ENCODE results near the gene CD151. TPM values are rescaled to one million over a fixed set of nuclear protein-coding genes. Genes with fewer than 3 reads are reported as not detected.

Gene CD151
- total RNA-seq, 1 donor from 2014 or later = 558 TPM

DNA sequence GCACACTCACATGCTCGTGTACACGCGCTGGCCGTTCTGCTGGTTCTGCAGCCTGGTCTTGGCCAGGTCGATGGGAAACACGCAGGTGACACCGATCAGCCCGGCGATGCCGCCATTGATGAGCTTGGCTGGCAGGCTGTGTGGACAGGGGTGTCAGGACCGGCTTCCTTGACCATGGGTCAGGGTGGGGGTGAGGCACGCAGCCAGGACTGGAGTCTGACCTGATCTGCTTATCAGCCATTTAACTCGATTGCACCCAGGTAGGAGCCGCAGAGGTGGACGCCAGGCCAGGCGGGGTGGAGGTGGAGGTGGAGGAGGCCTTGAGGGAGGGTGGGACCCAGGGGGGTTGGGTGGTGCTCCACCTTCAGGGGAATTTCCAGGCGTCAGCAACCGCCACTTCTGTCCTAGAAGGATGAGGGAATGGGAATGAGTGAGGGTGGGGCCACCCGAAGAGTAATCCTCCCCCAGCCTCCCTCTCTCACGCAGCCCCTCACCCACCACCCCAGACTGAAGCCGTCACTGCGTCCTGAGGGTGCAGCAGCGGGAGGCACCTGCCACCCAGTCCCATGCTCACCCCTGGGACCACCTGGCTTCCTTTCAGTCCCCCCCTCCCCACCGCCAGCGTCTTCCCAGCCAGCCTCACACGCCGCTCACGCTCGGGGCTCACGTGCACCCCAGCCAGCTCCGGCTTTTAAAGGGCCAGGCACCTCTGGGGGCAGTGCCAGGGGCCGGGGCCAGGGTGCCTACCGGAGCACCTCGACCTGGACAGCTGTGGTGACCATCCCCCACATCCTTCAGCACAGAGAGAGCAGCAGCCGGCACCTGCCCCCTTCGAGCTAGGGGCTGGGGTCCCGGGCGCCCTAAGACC is 37.8 kb upstream of the CD151 start:
- TF ChIP-seq, protein P1, sequence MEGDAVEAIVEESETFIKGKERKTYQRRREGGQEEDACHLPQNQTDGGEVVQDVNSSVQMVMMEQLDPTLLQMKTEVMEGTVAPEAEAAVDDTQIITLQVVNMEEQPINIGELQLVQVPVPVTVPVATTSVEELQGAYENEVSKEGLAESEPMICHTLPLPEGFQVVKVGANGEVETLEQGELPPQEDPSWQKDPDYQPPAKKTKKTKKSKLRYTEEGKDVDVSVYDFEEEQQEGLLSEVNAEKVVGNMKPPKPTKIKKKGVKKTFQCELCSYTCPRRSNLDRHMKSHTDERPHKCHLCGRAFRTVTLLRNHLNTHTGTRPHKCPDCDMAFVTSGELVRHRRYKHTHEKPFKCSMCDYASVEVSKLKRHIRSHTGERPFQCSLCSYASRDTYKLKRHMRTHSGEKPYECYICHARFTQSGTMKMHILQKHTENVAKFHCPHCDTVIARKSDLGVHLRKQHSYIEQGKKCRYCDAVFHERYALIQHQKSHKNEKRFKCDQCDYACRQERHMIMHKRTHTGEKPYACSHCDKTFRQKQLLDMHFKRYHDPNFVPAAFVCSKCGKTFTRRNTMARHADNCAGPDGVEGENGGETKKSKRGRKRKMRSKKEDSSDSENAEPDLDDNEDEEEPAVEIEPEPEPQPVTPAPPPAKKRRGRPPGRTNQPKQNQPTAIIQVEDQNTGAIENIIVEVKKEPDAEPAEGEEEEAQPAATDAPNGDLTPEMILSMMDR (IDR thresholded peaks at IDR 0.05) = no peak
- Mint-ChIP-seq H3K4me3 (ENCODE audit: unreplicated experiment) (no peak overlapping the region), H3K27ac (ENCODE audit: unreplicated experiment) (no peak overlapping the region), H3K4me1 (ENCODE audit: low read depth) (peaks cover 15% of the 10 kb centered on the region), H3K9me3 (ENCODE audit: low read depth) (no peaks in the 10 kb centered on the region), H3K27me3 (ENCODE audit: low read depth) (no peaks in the 10 kb centered on the region), H3K36me3 (ENCODE audit: low read depth) (no peaks in the 10 kb centered on the region)
- no peak for DNase-seq (ENCODE audit: low spot score)

- Mint-ChIP-seq H3K27ac (ENCODE audit: unreplicated experiment) (peak overlapping the region; percentile 82), H3K4me3 (ENCODE audit: unreplicated experiment) (peak overlapping the region; percentile 84), H3K4me1 (ENCODE audit: low read depth) (peaks cover 15% of the 10 kb centered on the region), H3K9me3 (ENCODE audit: low read depth) (no peaks in the 10 kb centered on the region), H3K27me3 (ENCODE audit: low read depth) (no peaks in the 10 kb centered on the region), H3K36me3 (ENCODE audit: low read depth) (peaks cover 2% of the 10 kb centered on the region)
- no peak for DNase-seq (ENCODE audit: low spot score)
- TF ChIP-seq, protein P1 (IDR thresholded peaks at IDR 0.05) = no peak
Measured at GRCh38 chr11:795634-796564, 36.9 kb upstream of the CD151 start.

DNA sequence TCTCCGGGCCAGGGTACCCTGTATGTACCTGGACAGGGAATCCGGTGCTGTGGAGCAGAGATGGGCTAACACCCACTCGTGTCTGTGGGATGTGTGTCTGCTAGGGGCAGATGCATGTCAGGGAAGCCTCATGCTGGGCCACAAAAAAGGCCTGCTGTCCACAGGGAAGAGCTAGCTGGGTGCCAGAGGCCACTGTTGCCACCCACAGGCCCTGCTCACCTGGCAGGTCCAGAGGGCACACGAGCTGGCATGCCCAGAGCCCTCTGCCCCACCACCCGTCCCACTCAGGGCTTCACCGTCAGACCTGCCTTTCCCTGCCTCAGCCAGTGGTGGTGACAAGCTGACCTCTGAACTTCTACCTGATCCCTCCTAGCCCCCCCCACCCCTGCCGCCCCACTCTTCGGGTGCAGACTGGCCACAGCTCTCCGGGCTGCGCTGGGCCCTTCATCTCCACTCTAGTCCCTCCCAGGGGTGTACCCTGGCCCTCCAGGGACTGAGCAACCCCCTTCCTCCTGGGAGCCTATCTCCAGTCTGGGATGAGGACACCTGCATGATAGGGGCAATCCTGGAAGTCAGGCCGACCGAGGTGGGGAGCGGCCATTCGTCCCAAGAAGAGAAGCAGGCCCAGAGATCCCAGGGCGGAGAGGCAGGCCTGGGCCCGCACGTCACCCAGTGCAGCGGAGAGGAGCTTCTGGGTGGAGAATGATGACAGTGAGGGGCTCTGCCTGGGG is 36.0 kb upstream of the CD151 start:
- TF ChIP-seq, protein P1 (IDR thresholded peaks at IDR 0.05) = no peak
- Mint-ChIP-seq H3K27ac (ENCODE audit: unreplicated experiment) (peak overlapping the region; percentile 93), H3K4me1 (ENCODE audit: low read depth) (peaks cover 15% of the 10 kb centered on the region), H3K36me3 (ENCODE audit: low read depth) (peaks cover 2% of the 10 kb centered on the region), H3K27me3 (ENCODE audit: low read depth) (no peaks in the 10 kb centered on the region), H3K9me3 (ENCODE audit: low read depth) (no peaks in the 10 kb centered on the region), H3K4me3 (ENCODE audit: unreplicated experiment) (peak overlapping the region; percentile 84)
- no peak for DNase-seq (ENCODE audit: low spot score)

- peaks cover 15% of the 10 kb centered on the region for H3K4me1 Mint-ChIP-seq (ENCODE audit: low read depth)
- no peaks in the 10 kb centered on the region for H3K9me3 Mint-ChIP-seq (ENCODE audit: low read depth)
- DNase-seq (ENCODE audit: low spot score) = no peak
- TF ChIP-seq, protein P1 (IDR thresholded peaks at IDR 0.05) = no peak
- H3K27ac Mint-ChIP-seq (ENCODE audit: unreplicated experiment) = peak overlapping the region; percentile 93
- H3K4me3 Mint-ChIP-seq (ENCODE audit: unreplicated experiment) = peak overlapping the region; percentile 84
- H3K36me3 Mint-ChIP-seq (ENCODE audit: low read depth) = peaks cover 2% of the 10 kb centered on the region
- H3K27me3 Mint-ChIP-seq (ENCODE audit: low read depth) = no peaks in the 10 kb centered on the region
Measured at GRCh38 chr11:797296-798092, 35.3 kb upstream of the CD151 start.
